ENCODE data around the gene DCLRE1C. TPM values are rescaled to one million over a fixed set of nuclear protein-coding genes. Genes with fewer than 3 reads are reported as not detected.

DCLRE1C gene
- total and polyA plus RNA-seq, 9 of the 15 experiments (the other 6 are each of a cell fraction or from before 2014, with no cell fraction given): 8.8 to 22.2 (median 13.9) TPM

DNA sequence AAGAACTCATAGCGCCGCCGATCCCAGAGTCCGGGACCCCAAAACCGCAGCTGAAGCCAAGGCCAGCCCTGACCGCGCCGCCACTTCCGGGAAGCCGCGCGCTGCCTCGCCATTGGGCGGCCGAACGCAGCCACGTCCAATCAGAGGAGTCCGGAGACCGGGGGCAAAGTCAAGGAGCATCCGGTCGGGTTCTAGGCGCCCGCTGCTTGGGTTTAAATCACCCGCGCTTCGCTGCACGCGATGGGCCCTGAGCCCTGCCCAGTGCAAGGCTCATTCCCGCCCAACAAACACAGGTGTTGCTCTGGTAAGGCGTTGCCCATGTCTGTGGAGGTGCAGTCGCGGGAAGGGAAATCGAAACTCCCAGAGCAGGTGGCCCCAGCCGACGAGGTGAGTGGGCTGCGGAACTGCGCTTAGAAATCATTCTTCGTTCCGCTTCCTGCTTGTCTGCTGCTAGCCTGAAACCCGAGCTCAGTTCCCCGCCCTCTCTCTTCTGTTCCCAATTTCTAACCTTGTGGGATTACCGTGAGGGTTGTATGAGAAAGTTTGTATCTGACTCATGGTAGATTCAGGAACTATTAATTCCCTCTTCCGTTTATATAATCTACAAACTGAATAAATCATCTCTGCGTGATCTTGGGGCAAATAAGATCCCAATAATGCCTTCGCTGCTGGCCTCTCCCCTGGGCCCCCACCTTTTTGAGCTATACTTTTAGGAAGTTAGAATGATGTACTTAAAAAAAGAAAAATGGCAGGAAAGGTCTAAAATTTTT is at the start of gene DCLRE1C (continued):
- TF ChIP-seq, protein P1, sequence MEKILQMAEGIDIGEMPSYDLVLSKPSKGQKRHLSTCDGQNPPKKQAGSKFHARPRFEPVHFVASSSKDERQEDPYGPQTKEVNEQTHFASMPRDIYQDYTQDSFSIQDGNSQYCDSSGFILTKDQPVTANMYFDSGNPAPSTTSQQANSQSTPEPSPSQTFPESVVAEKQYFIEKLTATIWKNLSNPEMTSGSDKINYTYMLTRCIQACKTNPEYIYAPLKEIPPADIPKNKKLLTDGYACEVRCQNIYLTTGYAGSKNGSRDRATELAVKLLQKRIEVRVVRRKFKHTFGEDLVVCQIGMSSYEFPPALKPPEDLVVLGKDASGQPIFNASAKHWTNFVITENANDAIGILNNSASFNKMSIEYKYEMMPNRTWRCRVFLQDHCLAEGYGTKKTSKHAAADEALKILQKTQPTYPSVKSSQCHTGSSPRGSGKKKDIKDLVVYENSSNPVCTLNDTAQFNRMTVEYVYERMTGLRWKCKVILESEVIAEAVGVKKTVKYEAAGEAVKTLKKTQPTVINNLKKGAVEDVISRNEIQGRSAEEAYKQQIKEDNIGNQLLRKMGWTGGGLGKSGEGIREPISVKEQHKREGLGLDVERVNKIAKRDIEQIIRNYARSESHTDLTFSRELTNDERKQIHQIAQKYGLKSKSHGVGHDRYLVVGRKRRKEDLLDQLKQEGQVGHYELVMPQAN (IDR thresholded peaks at IDR 0.05; ENCODE audit: borderline replicate concordance): peak; percentile 91
- TF ChIP-seq ZBTB17 (CRISPR knock-in tag; IDR thresholded peaks at IDR 0.05) (no peak), ZNF551 (CRISPR knock-in tag; IDR thresholded peaks at IDR 0.05) (no peak), ZNF224 (CRISPR knock-in tag; IDR thresholded peaks at IDR 0.05) (no peak), RBM15 (IDR thresholded peaks at IDR 0.05; ENCODE audit: insufficient read depth, low read length) (no peak), MAZ (CRISPR knock-in tag; conservative IDR thresholded peaks at IDR 0.05 in 1 of 2, IDR thresholded peaks at IDR 0.05 in 1 of 2) (peak; percentile 77 to 82), RAD21 (CRISPR knock-in tag; conservative IDR thresholded peaks at IDR 0.05 in 1 of 2, IDR thresholded peaks at IDR 0.05 in 1 of 2) (no peak), NFXL1 (CRISPR knock-in tag; IDR thresholded peaks at IDR 0.05) (no peak), CCNT2 (IDR thresholded peaks at IDR 0.05; ENCODE audit: borderline replicate concordance, extremely low read depth, insufficient read length, low read depth, low read length) (peak; percentile 28), ZNF707 (CRISPR knock-in tag; conservative IDR thresholded peaks at IDR 0.05) (no peak), GTF2E2 (tag; IDR thresholded peaks at IDR 0.05) (peak; percentile 85; the same call in 1 of the 2 replicates), RBBP5 (IDR thresholded peaks at IDR 0.05; ENCODE audit: borderline replicate concordance, insufficient read depth, low read length, poor library complexity, severe bottlenecking) (peak; percentile 96), NFATC3 (IDR thresholded peaks at IDR 0.05) (no peak), IRF2 (CRISPR knock-in tag; IDR thresholded peaks at IDR 0.05) (no peak), CTBP1 (IDR thresholded peaks at IDR 0.05; ENCODE audit: borderline replicate concordance) (peak; percentile 80; the same call in 1 of the 2 replicates), SMAD4 (CRISPR knock-in tag; conservative IDR thresholded peaks at IDR 0.05) (peak; percentile 43; the same call in 1 of the 2 replicates), RFX5 (IDR thresholded peaks at IDR 0.05; ENCODE audit: low read depth, low read length) (no peak)
- TF ChIP-seq, protein P2, sequence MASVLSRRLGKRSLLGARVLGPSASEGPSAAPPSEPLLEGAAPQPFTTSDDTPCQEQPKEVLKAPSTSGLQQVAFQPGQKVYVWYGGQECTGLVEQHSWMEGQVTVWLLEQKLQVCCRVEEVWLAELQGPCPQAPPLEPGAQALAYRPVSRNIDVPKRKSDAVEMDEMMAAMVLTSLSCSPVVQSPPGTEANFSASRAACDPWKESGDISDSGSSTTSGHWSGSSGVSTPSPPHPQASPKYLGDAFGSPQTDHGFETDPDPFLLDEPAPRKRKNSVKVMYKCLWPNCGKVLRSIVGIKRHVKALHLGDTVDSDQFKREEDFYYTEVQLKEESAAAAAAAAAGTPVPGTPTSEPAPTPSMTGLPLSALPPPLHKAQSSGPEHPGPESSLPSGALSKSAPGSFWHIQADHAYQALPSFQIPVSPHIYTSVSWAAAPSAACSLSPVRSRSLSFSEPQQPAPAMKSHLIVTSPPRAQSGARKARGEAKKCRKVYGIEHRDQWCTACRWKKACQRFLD (CRISPR knock-in tag; IDR thresholded peaks at IDR 0.05): no peak
- TF ChIP-seq, protein P3, sequence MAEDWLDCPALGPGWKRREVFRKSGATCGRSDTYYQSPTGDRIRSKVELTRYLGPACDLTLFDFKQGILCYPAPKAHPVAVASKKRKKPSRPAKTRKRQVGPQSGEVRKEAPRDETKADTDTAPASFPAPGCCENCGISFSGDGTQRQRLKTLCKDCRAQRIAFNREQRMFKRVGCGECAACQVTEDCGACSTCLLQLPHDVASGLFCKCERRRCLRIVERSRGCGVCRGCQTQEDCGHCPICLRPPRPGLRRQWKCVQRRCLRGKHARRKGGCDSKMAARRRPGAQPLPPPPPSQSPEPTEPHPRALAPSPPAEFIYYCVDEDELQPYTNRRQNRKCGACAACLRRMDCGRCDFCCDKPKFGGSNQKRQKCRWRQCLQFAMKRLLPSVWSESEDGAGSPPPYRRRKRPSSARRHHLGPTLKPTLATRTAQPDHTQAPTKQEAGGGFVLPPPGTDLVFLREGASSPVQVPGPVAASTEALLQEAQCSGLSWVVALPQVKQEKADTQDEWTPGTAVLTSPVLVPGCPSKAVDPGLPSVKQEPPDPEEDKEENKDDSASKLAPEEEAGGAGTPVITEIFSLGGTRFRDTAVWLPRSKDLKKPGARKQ (CRISPR knock-in tag; IDR thresholded peaks at IDR 0.05): no peak
- TF ChIP-seq, protein P4, sequence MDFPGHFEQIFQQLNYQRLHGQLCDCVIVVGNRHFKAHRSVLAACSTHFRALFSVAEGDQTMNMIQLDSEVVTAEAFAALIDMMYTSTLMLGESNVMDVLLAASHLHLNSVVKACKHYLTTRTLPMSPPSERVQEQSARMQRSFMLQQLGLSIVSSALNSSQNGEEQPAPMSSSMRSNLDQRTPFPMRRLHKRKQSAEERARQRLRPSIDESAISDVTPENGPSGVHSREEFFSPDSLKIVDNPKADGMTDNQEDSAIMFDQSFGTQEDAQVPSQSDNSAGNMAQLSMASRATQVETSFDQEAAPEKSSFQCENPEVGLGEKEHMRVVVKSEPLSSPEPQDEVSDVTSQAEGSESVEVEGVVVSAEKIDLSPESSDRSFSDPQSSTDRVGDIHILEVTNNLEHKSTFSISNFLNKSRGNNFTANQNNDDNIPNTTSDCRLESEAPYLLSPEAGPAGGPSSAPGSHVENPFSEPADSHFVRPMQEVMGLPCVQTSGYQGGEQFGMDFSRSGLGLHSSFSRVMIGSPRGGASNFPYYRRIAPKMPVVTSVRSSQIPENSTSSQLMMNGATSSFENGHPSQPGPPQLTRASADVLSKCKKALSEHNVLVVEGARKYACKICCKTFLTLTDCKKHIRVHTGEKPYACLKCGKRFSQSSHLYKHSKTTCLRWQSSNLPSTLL (IDR thresholded peaks at IDR 0.05): no peak
